ENCODE results near the gene CDK17.

- no peak for TF ChIP-seq CTCF (IDR thresholded peaks at IDR 0.05)
- TF ChIP-seq POLR2A (IDR thresholded peaks at IDR 0.05), result no peak
- TF ChIP-seq EP300 (IDR thresholded peaks at IDR 0.05), result no peak
These were observed 158.8 kb downstream of the CDK17 start for GRCh38 chr12:96241431-96241830.
